ENCODE measurements around the gene AGMO.
"Not testable (repeated sequence)": the region's sequence is repeated elsewhere in the genome, so short reads cannot be mapped to it uniquely, and the experiment has no call there.

AGMO gene

DNA sequence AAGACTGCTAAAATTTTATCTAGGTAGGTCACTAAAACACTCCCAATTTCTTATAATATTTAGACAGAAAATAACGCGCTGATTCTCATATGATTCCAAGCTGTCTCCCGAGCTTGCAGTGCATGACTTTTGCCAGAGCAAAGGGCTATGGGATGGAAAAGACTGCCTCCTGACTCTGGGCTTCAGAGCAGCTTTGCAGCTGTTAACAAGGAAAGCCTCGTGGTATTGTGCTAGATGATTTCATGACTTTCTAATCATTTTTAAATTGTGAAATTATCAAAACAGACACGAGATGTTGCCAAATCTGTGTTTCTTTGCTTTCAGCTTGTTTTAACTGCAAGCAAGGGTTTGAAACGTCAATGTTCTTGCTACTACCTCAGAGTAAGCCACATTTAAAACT, 238.3 kb downstream of the AGMO start:
- no peak for DNase-seq (ENCODE audit: low read depth in 2 of 2)

DNA sequence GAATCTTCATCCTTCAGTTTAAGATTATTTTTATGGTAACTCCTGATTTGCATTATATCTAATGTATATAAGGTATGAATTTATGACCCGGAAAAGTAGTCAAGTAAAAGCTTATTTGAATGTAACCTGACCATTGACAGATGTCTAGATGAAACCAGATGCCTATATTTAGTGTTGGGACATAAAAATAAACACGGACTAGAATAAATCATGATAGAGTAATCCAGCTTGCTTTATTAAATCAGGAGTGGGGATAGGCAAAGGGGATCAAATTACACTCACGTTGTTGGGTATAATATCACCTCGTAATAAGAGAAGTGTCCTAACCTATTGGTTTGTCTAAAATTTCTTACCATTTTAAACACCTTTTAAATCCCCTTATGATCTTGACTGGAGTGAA, 244.6 kb downstream of the AGMO start:
- no peak for DNase-seq (ENCODE audit: low read depth in 2 of 2)

DNA sequence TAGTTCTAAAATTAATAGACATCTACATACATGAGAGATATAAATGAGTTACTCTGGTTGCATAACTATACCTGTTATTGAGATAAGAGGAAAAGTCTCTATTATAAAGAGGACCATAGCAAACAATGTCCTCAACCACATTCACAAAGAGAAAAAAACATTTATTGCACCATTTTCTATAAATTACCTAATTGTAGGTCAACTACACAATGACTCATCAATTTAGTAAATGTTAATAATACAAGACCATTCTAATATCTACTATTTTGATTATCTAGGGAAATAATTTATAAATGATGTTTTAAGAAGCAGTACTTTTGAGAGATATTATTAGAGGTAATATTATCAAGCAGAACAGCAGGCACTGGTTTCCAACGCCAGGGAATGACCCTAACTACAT, 246.1 kb downstream of the AGMO start:
- no peak for DNase-seq (ENCODE audit: low read depth in 2 of 2)

DNA sequence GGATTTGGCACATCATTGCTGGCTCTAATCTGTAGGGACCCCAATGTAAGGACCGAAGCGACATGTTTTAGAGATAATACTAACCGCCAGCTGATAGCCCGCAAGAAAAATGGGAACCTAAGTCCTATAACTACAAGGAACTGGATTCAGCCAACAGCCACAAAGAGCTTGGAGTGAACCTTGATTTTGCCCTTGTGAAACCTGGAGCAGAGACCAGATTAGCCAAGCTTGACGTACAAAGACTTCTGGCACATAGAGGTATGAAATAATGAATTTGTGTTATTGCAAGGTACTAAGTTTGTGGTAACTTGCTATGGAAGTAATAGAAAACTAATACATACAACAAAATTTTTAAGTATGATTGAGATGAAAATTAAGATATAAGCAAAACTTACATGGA, 246.9 kb downstream of the AGMO start:
- DNase-seq (ENCODE audit: low read depth in 2 of 2) = no peak

DNA sequence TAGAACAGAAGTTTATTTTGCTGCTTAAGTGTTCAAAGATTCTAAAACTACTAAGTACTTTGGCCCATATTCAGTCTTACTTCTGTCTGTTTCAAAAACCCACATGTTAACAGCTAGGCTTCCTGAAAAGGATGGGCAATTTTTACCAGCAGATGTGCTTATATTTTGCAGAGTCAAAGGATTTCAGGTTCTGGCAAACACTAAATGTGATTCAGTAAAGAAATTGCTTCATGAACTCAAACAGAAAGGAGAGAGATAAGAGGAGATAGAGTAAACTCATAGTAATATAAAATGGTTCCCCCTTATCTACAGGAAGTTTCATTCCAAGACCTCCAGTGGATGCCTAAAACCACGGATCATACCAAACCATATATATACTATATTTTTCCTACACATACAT, 248.5 kb downstream of the AGMO start:
- DNase-seq (ENCODE audit: low read depth in 2 of 2) = no peak

DNA sequence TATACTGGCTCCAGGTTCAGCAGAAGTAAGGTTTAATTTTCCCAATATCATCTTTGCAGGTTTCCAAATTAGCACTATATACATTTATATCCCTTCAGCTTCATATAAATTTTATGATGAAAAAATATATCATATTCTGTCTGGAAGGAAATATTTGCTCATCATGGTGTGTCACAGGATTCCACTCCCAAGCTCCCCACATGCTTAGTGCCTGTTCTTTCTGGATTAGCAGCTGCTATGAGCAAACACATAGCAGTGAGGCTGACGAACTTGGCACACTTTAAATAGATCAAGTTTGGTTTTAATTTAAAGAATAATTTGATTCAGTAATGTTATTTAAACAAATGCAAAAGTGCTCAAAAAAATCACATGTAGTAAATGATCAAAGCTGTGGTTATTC, 251.9 kb downstream of the AGMO start:
- DNase-seq (ENCODE audit: low read depth in 2 of 2) = no peak

DNA sequence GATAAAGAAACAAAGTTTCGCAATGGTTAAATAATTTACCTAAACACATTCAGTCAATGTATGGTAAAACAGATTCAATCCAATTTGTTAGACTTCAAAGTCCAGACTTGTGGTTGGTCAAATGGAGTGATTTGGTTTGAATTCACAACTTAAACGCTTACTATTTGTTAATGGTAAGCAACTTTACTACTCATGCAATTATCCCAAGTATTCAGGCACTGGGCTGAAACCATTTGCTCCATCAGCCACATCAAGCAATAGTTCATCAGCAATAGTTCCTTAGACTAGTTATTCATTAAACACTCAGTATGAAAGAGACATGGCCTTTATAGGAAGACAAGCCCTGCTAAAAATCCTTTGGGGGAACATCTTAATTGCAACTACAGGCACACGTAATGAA, 253.0 kb downstream of the AGMO start:
- DNase-seq (ENCODE audit: low read depth in 2 of 2) = no peak

DNA sequence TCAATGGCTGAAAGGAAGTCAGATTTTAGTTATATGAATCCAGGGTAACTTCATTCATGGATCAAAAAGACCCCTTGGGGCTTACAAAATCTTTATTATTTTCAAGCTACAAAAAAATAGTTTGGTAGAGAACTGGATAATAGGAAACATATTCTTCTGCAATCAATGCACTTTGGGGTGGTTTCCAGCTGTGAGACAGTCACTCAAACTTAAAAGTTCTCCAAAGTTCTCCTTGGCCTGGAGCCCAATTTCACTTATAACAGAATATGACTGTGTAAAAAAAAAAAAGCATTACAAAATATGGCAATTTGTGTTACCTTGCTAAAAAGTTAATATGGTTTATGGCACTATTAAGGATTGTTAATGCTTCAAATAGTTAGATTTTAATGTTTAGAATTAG, 255.5 kb downstream of the AGMO start:
- no peak for DNase-seq (ENCODE audit: low read depth in 2 of 2)

DNA sequence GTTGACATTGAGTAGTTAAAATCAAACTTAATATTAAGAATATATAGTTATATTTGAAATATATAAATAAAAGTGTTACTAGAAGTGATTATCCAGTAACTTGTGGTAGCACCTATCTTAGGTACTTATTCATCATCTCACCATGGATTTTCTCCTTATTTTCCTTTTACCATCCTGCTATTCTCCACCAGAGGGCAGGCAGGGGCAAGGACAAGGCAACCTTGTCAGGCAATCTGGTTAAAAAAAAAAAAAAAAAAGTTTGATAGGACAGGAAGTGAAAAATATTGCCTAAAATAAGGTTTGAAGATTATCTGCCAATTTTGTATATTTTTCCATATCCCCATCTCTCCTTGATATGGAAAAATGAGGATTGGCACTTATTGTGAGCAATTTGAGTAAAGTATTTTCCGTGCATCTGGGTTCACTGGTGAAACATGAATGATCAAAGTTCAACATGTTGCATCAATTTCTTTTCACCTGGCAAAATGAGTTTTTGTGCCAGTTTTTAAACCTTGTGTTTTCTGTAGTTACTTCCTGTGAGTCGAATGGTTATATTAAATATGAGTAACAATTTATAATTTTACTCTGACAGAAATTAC, 256.7 kb downstream of the AGMO start:
- no peak for DNase-seq (ENCODE audit: low read depth in 2 of 2)

DNA sequence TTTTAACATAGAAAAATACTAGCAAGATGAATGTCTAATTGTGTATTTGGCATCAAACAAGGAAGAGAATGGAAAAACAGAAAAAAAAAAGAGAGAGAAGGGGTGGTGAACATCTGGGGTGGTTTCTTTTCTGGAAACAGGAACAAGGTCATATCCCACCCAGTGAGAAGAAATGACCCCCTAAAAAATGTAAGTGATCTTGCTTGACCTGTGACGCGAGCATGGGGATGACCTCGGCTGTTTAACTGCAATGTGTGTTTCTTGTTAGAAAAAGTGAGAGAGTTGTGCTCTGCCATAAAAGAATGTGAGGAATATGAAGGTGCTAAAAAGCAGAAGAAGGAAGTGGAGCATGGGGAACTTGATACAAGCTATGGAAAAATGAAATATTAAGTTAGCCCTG, 258.5 kb downstream of the AGMO start:
- no peak for DNase-seq (ENCODE audit: low read depth in 2 of 2)

DNA sequence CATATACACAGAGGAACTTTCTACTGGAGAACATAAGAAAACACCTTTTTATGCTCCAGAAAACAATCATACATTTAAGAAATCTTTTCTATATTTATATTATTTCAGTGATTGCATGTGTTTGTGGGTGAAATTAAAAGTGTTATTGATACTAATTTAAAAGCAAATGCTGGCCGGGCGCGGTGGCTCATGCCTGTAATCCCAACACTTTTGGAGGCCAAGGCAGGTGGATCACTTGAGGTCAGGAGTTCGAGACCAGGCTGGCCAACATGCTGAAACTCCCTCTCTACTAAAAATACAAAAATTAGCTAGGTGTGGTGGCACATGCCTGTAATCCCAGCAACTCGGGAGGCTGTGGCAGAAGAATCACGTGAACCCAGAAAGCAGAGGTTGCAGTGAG, 260.8 kb downstream of the AGMO start:
- DNase-seq (ENCODE audit: low read depth in 2 of 2) = not testable (repeated sequence)

DNA sequence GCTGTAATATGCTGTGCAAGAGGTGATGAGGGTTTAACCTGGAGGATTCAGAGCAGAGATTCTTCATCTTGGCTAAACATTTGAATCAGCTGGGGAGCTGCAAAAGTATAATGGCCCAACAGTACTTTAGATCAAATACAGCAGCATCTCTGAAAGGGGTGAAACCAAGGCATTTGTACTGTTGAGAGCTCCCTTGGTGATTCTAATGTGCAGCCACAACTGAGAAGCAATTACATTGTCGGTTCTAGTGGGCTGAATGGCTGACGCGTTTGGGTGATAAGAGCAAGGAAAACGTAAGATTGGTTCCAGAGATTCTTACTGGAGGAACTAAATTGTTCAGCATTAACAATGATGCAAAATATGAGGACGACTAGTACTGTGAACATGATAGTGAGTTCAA, 269.7 kb downstream of the AGMO start:
- no peak for DNase-seq (ENCODE audit: low read depth in 2 of 2)

DNA sequence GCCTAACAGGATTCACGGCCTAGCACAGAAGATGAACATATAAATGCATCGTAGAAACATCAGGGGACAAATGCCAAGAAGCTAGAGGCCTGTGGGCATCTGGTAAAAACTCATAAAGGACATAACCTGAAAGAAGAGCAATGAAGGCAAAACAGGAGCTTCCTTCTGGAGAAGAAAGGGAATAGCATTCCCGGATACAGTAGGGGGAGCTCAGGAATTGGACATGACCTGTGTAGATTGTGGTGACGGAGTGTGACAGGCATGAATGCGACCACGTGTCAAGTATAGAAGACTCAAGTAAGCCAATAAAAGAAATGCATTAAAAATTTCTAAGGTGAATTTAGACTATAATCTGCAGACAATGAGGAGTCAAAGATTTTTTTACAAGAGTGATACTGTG, 270.1 kb downstream of the AGMO start:
- DNase-seq (ENCODE audit: low read depth in 2 of 2) = no peak

DNA sequence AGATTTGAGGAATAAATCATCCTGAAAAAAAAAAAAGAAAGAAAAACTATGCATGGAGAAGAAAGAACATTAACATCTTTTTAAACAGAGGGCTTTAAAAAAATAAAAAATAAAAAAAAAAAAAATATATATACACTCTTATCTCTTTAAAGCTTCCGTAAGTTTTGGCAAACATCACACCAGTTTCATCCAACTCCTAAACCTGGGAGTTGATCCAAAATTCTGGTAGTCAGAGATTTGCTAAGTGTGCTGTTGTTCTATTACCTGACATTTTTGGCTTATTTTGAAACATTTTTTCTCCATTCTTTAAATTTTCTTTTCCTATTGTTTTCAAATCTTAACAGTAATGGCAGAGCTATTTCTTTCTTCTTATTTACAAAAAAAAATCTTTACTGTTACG, 273.1 kb downstream of the AGMO start:
- no peak for DNase-seq (ENCODE audit: low read depth in 2 of 2)

DNA sequence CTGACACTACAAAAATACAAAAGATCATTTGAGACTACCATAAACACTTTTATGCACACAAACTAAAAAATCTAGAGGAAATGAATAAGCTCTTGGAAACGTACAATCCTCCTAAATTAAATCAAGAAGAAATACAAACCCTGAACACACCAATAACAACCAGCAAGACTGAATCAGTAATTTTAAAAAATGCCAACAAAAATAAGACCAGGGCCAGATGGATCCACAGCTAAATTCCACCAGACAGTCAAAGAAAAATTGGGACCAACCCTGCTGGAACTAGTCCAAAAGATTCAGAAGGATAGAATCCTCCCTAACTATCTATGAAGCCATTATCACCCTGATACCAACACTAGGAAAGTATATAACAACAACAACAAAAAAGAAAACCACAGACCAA, 277.4 kb downstream of the AGMO start:
- no peak for DNase-seq (ENCODE audit: low read depth in 2 of 2)

DNA sequence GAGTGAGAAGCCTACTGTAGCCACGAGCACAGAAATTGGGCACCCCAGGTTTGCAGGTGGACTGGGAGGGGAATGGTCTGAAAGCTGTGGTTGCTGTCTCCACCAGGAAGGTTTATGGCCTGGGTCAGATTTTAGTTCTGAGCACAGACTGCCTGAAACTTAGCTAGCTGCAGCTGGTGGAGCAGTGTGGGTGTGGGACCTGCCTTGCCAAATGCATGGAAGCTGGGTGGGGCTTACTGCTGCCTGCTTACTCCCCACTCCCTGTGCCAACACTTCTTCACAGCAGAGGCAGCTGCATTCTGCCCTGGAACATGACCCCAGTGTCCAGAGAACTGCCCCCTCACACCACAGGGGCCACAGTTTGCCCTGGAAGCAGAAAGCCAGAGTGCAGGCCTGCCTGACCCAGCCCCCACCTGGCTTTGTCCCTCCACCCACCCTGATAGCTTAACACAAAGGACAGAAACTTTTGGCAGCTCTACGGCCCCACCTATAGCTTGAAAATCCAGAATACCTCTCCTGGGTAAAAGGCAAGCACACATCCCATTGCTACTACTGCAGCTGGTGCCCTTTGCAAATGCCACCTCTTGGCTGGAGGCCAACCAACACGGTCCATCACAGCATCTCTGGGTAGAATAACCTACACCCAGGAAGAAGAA, 281.6 kb downstream of the AGMO start:
- no peak for DNase-seq (ENCODE audit: low read depth in 2 of 2)

DNA sequence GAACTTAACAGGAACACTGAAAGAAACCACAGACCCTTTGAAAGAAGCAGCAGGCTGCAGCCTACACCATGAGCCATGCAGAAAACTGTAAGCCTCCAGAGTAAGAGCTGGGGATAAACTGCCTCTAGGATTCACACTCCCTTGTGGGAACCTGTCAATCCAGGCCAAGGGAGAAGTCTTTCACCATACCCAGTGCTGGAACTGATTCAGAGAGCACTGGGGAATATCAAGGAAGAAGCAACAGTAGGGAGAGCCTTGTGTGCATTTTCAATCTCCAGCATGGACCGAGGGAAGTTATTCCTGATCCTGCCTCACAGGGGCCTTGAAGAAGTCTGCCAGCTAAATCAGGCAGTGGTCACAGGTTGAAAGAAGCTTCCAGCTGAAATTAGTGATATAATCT, 282.2 kb downstream of the AGMO start:
- DNase-seq (ENCODE audit: low read depth in 2 of 2) = no peak

DNA sequence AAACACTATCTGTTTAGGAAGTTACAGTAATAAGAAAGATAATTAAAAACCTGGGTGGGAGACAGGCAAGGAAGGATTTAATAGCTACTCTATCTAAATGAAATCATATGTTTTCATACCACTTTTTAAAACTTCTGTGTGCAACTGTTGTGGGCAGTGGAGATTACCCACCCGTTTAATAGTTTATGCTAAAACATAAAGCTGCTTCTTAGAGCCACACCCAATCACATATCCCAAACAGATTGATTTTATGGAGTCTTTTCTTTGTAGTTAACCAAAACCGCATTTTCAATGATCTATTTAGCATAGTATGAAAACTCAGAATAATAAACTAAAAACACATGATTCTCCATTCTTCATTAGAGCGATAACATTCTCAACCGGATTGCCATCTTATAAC, 304.1 kb downstream of the AGMO start:
- DNase-seq (ENCODE audit: low read depth in 2 of 2) = no peak

DNA sequence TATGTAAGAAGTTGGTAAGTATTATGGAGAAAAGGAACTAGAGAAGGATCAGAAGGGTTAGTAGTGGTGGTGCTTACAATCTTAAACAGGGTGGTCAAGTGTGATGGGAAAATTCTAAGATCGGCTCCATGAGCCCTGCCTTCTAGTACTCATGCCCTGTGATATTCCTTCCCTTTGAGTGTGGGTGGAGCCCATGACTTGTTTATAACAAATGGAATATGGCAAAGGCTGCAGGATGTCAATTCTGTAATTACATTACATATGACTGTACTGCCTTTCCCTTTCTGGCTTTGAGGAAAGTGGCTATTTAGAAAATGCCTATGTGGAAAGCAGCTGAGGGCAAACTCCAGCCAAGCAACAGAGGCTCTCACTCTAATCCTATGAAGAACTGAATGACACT, 309.6 kb downstream of the AGMO start:
- DNase-seq (ENCODE audit: low read depth in 2 of 2) = no peak

DNA sequence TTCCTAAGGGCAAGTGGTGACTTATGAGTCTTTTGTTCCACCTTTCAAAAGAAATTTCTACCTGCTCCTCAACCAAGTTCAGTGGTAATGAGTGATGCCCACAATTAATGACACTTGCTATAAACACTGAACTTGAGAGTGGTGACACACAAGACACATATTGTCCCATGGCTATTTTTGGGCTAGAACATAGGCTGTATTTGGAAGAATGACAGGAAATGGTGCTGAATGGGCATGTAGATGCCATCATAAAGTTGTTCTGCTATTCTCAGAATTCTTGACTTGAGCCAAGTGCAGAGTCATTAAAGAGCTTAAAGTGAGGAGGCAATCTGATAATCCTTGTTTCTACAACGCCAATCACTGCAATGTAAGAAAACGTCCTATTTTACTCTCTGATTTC, 313.3 kb downstream of the AGMO start:
- DNase-seq (ENCODE audit: low read depth in 2 of 2) = no peak

DNA sequence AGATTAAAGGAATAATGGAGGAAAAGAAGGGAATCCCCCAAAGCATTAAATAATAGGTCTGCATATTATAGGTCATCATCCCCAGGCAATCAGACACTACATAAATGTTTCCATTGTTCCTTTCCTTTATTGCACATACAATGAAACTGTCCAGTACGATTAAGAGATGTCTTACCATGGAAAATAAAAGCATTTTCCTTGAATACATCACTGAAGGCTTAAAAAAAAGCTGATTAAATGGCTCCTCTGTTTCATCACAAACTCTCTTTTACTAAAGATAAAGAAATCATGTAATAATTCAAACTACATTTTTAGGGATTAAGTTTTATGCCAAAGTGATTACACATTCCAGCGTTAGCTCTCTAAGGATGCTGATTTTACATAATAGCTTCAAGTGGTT, 316.0 kb downstream of the AGMO start:
- DNase-seq (ENCODE audit: low read depth in 2 of 2) = no peak

DNA sequence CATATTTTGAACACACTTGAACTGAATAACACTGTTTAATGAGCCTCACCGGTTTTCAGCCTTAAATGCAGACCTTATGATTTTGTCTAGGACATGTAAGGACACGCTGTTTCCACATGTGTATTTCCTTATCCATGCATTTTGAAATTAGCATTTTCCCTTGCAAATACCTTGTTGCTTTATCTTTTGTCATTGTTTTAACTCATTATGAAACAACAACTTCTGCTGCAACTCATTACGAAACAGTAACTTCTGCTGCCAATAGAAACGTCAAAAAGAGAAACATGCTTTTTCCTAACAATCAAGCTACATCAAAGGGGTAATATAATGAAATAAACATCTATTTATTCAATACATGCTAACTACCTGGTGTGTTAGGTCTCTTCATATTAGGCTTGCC, 322.0 kb downstream of the AGMO start:
- DNase-seq (ENCODE audit: low read depth in 2 of 2) = no peak

DNA sequence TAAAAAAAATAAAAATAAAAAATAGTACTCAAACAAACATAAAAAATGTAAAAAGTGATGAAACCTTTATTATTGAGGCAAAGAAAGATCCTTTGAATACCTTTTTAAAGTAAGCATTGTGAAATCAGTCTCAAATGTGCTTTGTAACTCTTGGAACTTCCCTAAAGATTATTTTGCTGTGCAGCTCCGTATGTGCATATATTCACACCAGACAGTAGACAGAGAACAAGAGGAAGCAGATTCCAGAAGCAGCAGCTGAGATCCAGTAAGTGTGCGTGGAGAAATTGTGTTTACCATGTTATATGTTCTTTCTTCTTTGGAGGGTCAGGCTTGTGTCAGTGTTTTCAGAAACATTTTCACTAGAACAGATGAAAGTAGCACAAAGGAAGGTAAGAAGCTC, 324.9 kb downstream of the AGMO start:
- no peak for DNase-seq (ENCODE audit: low read depth in 2 of 2)

DNA sequence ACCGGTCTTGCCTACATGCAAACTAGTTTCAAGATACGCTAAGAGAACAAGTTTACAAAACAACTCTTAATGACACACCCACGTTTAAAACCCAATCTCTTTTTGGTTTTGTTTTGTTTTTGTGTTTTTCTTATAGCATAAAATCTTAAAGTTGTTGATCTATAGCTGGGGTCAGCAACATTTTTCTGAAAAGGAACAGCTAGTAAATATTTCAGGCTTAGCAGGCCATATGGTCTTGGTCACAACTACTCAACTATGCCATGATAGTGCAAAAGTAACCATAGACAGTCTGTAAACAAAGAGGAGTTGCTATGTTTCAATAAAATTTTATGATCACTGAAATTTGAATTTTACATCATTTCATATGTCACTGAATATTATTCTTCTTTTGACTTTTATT, 327.4 kb downstream of the AGMO start:
- no peak for DNase-seq (ENCODE audit: low read depth in 2 of 2)

Data from activated CD4-positive, alpha-beta T cell treated with anti-CD3 and anti-CD28 coated beads for 24 hours (primary cell).